Hepatocyte (in vitro differentiated cells): ENCODE measurements around the gene ZFP64. TPM values are rescaled to one million over a fixed set of nuclear protein-coding genes. Genes with fewer than 3 reads are reported as not detected.
"Not testable (repeated sequence)": the region's sequence is repeated elsewhere in the genome, so short reads cannot be mapped to it uniquely, and the experiment has no call there.

Experiments
- DNase-seq: peaks from one replicate; pipeline ENCODE4 v3.0.0-alpha.2; 2016; ENCODE audit warnings: low spot score
- H2AFZ ChIP-seq: fragments of 200-600 bp; sonication (generic); 2 replicates; pipeline ENCODE4 v1.6.0; 2016; ENCODE audit warnings: antibody characterized with exemption, mild to moderate bottlenecking
- H3K27ac ChIP-seq: fragments of 200-600 bp; sonication (generic); 2 replicates; pipeline ENCODE4 v1.5.1; 2016; ENCODE audit warnings: mild to moderate bottlenecking
- H3K27me3 ChIP-seq: fragments of 200-600 bp; sonication (generic); 2 replicates; pipeline ENCODE4 v1.6.1; 2016
- H3K36me3 ChIP-seq: fragments of 200-600 bp; sonication (generic); replicated peaks from 2 replicates; pipeline ENCODE4 v1.5.1; 2016; ENCODE audit warnings: low read depth; ENCODE audit not compliant: insufficient read depth
- H3K4me1 ChIP-seq: fragments of 200-600 bp; sonication (generic); 2 replicates; pipeline ENCODE4 v1.5.1; 2016; ENCODE audit warnings: mild to moderate bottlenecking, moderate library complexity; ENCODE audit not compliant: insufficient read depth
- H3K4me2 ChIP-seq: fragments of 200-600 bp; sonication (generic); 2 replicates; pipeline ENCODE4 v1.6.0; 2016
- H3K4me3 ChIP-seq: fragments of 200-600 bp; sonication (generic); 2 replicates; pipeline ENCODE4 v1.5.1; 2016; ENCODE audit warnings: mild to moderate bottlenecking
- H3K79me2 ChIP-seq: fragments of 200-600 bp; sonication (generic); 2 replicates; pipeline ENCODE4 v1.6.0; 2017; ENCODE audit warnings: mild to moderate bottlenecking
- H3K9me2 ChIP-seq: fragments of 200-600 bp; sonication (generic); replicated peaks from 2 replicates; pipeline ENCODE4 v1.6.0; 2017; ENCODE audit warnings: mild to moderate bottlenecking; ENCODE audit not compliant: insufficient read depth
- H3K9me3 ChIP-seq: fragments of 200-600 bp; sonication (generic); 2 replicates; pipeline ENCODE4 v1.5.1; 2016; ENCODE audit warnings: low read depth, mild to moderate bottlenecking
- H4K20me1 ChIP-seq: fragments of 200-600 bp; sonication (generic); 2 replicates; pipeline ENCODE4 v1.6.0; 2016; ENCODE audit warnings: mild to moderate bottlenecking; ENCODE audit not compliant: insufficient read depth, poor library complexity, severe bottlenecking
- CTCF ChIP-seq: fragments of 200-600 bp; sonication (generic); IDR thresholded peaks from 2 replicates; pipeline ENCODE4 v1.5.1; 2016; ENCODE audit warnings: antibody characterized with exemption, mild to moderate bottlenecking; ENCODE audit not compliant: poor library complexity
- EZH2 ChIP-seq: fragments of 200-600 bp; sonication (generic); IDR thresholded peaks from 2 replicates; pipeline ENCODE4 v1.6.1; 2016; ENCODE audit warnings: antibody characterized with exemption, mild to moderate bottlenecking, borderline replicate concordance
- EZH2phosphoT487 ChIP-seq: fragments of 200-600 bp; sonication (generic); IDR thresholded peaks from one replicate; pipeline ENCODE4 v1.6.1; 2018; ENCODE audit warnings: antibody characterized with exemption, mild to moderate bottlenecking, low read depth, moderate library complexity; ENCODE audit not compliant: unreplicated experiment, severe bottlenecking
- WGBS: methylation state at CpG from one replicate; pipeline ENCODE4 v1.1.6; 2016; ENCODE audit warnings: low lambda C conversion rate; ENCODE audit errors: missing lambda C conversion rate; 5-methylcytosine and 5-hydroxymethylcytosine counted together
- polyA plus RNA-seq: library from polyadenylated mRNA; unstranded; fragments of >200 nt; fragmentation: Nextera tagmentation; extraction: Ambion mirVana; gene quantifications from 2 replicates; pipeline ENCODE4 v1.2.1, GENCODE V29; 2016
- total RNA-seq: library from RNA; depleted of rRNA; stranded (reverse); fragments of >200 nt; gene quantifications from 2 replicates; pipeline ENCODE4 v1.2.3, GENCODE V29; 2014

Gene ZFP64
- total and polyA plus RNA-seq, 2 experiments from 2014 or later: 9.3 to 10.0 TPM

- H3K4me1 ChIP-seq: no peaks in the 10 kb centered on the region
- TF ChIP-seq EZH2phosphoT487 (no peak), EZH2 (no peak), CTCF (no peak)
- no peak overlapping the region for H2AFZ ChIP-seq
- no peak overlapping the region for H3K4me3 ChIP-seq
- H3K36me3 ChIP-seq: no peaks in the 10 kb centered on the region
- peaks cover 30% of the 10 kb centered on the region for H3K79me2 ChIP-seq
- H3K9me2 ChIP-seq: no peaks in the 10 kb centered on the region
- H3K9me3 ChIP-seq: no peaks in the 10 kb centered on the region
- no peak for DNase-seq
- no peak overlapping the region for H3K4me2 ChIP-seq
- H4K20me1 ChIP-seq: no peaks in the 10 kb centered on the region
- no peaks in the 10 kb centered on the region for H3K27me3 ChIP-seq
- 75% methylated on average over 1 of the region's 1 CpG for WGBS
- H3K27ac ChIP-seq: no peak overlapping the region
These were observed 1.6 kb upstream of the ZFP64 start for GRCh38 chr20:52193133-52193532.

- H3K4me2 ChIP-seq: peak overlapping the region; percentile 99
- H3K27me3 ChIP-seq, H3K9me3 ChIP-seq, H4K20me1 ChIP-seq, DNase-seq, H3K4me1 ChIP-seq, H3K36me3 ChIP-seq, H3K9me2 ChIP-seq: not testable (repeated sequence)
- peak overlapping the region; percentile 49 for H3K4me3 ChIP-seq
- H2AFZ ChIP-seq: peak overlapping the region; percentile 100
- peak overlapping the region; percentile 90 for H3K27ac ChIP-seq
- 93% methylated on average over 2 of the region's 2 CpGs for WGBS
- H3K79me2 ChIP-seq: peaks cover 34% of the 10 kb centered on the region
These were observed 1.1 kb upstream of the ZFP64 start for GRCh38 chr20:52192719-52193007.

- peak overlapping the region; percentile 49 for H3K4me3 ChIP-seq
- no peaks in the 10 kb centered on the region for H3K36me3 ChIP-seq
- no peaks in the 10 kb centered on the region for H3K27me3 ChIP-seq
- WGBS: under 1% methylated on average over 55 of the region's 61 CpGs
- peak overlapping the region; percentile 100 for H2AFZ ChIP-seq
- no peaks in the 10 kb centered on the region for H3K9me2 ChIP-seq
- H3K27ac ChIP-seq: peak overlapping the region; percentile 90
- H3K4me1 ChIP-seq: no peaks in the 10 kb centered on the region
- TF ChIP-seq CTCF (no peak), EZH2 (no peak), EZH2phosphoT487 (no peak)
- DNase-seq: peak; percentile 57
- H3K4me2 ChIP-seq: peak overlapping the region; percentile 99
- peaks cover 36% of the 10 kb centered on the region for H3K79me2 ChIP-seq
- no peaks in the 10 kb centered on the region for H3K9me3 ChIP-seq
- no peaks in the 10 kb centered on the region for H4K20me1 ChIP-seq
These were observed 538 bp upstream of the ZFP64 start for GRCh38 chr20:52191916-52192718.

DNA sequence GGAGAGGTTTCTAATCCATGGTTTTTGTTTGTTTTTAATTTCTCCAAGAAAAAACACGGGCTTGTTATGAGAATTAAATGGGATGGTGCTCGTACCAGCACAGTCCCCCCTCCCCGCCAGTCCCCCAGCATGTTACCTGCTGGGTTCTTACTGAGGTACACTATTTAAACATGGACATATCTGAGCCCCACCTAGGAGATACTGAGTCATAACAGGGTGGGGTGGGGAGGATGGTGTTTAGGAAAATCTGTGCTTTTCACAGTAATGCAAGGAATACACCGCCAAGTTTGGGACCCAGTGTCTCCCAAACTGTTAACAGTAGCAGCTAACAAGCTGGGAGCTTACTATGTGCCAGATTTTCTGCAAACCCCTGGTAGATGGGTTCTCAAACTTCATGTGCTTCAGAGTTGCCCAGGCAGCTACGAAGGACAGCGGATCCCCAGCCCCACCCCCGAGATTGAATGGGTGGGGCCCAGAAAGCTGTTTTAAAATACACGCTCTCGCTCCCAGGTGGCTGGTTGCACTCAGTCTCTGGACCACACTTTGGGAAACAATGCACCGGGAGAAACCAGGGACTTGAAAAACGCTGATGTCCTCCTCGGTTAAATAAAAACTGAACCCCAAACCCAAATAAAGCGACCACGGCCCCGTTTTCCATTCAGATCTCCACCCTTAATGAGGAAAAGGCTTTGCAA is 995 bp downstream of the ZFP64 start:
- TF ChIP-seq CTCF: no peak
- no peak for TF ChIP-seq EZH2phosphoT487
- TF ChIP-seq EZH2: no peak
- no peaks in the 10 kb centered on the region for H3K27me3 ChIP-seq
- H3K27ac ChIP-seq: peak overlapping the region; percentile 90
- H3K9me2 ChIP-seq: no peaks in the 10 kb centered on the region
- H2AFZ ChIP-seq: peak overlapping the region; percentile 100
- DNase-seq: peak; percentile 46
- peak overlapping the region; percentile 49 for H3K4me3 ChIP-seq
- no peaks in the 10 kb centered on the region for H3K9me3 ChIP-seq
- 16% methylated on average over 15 of the region's 15 CpGs for WGBS
- no peaks in the 10 kb centered on the region for H4K20me1 ChIP-seq
- peak overlapping the region; percentile 99 for H3K4me2 ChIP-seq
- peaks cover 38% of the 10 kb centered on the region for H3K79me2 ChIP-seq
- no peaks in the 10 kb centered on the region for H3K36me3 ChIP-seq
- no peaks in the 10 kb centered on the region for H3K4me1 ChIP-seq
